RWPE1 (cell line): ENCODE measurements around the gene DNAJB6.

ENCODE experiments used
- CTCF ChIA-PET: fragments of 350-600 bp; sonication (Branson Sonifier 250); formaldehyde crosslinking; extraction: SDS; loops from one replicate; lab custom pipeline; 2021; lab: Yijun Ruan, JAX
- POLR2A ChIA-PET: fragments of 400-600 bp; formaldehyde crosslinking; extraction: SDS; loops from one replicate; lab custom pipeline; 2020; ENCODE audit warnings: antibody characterized with exemption; ENCODE audit not compliant: low non-redundant PET; lab: Yijun Ruan, JAX
- DNase-seq: peaks from one replicate; pipeline ENCODE4 v3.0.0; 2012; ENCODE audit warnings: low spot score
- H3K27ac ChIP-seq: fragments of 450-650 bp; 2 replicates; pipeline ENCODE4 v1.5.1; 2017
- TF ChIP-seq, protein P1 (sequence below): fragments of 450-650 bp; conservative IDR thresholded peaks from 2 replicates; pipeline ENCODE4 v1.5.1; 2017; ENCODE audit warnings: low read depth, mild to moderate bottlenecking

Gene DNAJB6

DNA sequence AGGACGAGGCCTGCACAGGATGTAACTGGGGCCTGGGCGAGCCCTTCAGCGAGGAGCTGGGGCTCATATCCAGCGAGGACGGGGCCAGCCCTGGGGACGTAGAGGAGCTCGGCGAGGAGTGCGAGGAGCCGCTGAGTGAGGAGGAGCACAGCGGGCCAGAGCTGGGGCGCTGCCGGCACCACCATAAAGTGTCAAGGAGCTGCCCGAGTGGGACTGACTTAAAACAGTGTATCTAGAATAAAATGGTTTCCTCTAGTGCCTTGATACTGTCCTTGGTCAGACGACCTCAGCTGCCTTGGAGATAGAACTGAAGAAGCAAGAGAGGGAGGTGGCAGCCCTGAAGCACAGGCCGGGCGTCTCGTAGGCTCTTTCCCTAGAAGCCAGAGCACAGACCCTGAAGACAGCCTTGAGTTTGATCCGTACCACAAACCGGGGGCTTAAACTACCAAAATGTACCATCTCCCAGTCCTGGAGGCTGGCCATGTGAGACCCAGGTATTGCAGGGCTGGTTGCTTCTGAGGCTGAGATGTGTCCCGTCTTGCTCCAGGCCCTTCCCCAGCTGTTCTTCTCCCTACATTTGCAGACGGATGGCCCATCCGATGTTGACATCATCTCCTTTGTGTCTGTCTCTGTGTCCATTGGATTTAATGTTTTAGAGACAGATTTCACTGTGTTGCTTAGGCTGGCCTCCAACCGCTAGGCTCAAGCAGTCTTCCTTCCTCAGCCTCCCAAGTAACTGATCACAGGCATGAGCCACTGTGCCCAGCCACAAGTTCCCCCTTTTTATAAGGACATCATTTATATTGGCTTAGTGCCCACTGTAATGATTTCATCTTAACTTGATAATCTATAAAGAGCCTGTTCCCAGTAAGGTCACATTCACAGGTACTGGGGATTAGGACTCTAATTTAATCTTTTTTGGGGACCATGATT lies 35.8 kb downstream of the DNAJB6 start:
- ChIA-PET POLR2A (no interaction called here), CTCF (no interaction called here)
- TF ChIP-seq, protein P1, sequence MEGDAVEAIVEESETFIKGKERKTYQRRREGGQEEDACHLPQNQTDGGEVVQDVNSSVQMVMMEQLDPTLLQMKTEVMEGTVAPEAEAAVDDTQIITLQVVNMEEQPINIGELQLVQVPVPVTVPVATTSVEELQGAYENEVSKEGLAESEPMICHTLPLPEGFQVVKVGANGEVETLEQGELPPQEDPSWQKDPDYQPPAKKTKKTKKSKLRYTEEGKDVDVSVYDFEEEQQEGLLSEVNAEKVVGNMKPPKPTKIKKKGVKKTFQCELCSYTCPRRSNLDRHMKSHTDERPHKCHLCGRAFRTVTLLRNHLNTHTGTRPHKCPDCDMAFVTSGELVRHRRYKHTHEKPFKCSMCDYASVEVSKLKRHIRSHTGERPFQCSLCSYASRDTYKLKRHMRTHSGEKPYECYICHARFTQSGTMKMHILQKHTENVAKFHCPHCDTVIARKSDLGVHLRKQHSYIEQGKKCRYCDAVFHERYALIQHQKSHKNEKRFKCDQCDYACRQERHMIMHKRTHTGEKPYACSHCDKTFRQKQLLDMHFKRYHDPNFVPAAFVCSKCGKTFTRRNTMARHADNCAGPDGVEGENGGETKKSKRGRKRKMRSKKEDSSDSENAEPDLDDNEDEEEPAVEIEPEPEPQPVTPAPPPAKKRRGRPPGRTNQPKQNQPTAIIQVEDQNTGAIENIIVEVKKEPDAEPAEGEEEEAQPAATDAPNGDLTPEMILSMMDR, result no peak
- H3K27ac ChIP-seq, result peak overlapping the region; percentile 6; the same call in 1 of the 2 replicates
- no peak for DNase-seq

DNA sequence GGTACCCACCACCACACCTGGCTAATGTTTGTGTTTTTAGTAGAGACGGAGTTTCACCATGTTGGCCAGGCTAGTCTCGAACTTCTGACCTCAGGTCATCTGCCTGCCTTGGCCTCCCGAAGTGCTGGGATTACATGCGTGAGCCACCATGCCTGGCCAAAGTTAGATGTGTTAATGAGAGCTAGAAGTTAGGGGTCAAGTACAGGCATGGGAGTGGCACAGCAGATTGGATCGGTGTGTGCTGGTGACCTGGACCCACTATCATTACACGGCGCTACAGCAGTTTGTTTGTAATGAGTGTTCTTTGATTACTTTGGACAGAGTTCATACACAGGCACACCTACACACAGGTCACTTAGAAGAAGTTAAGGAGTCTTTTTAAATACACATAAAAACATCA lies 36.7 kb downstream of the DNAJB6 start:
- DNase-seq, result no peak
- POLR2A ChIA-PET, result no interaction called here
- CTCF ChIA-PET, result no interaction called here
- TF ChIP-seq, protein P1, result no peak
- H3K27ac ChIP-seq, result no peak overlapping the region

DNA sequence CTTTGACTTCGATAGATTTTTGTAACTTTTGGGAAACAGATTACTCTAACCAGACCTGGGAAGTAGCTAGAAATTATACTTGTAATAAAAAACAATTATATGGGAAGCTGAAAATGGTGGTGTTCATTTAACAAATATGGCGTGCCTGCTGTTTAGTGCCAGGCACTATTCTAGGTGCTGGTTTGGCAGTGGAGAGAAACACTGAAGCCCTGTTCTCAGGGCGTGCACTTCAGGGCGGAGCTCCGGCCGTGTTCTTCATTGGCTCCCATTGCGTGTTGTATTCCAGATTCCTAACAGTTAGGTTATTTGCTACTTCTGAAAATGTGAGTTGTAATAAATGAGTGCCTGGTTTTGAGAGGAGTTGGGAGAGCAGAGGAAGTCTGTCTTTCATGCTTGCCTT lies 38.6 kb downstream of the DNAJB6 start:
- ChIA-PET POLR2A (no interaction called here), CTCF (no interaction called here)
- TF ChIP-seq, protein P1, result no peak
- no peak for DNase-seq
- no peak overlapping the region for H3K27ac ChIP-seq

DNA sequence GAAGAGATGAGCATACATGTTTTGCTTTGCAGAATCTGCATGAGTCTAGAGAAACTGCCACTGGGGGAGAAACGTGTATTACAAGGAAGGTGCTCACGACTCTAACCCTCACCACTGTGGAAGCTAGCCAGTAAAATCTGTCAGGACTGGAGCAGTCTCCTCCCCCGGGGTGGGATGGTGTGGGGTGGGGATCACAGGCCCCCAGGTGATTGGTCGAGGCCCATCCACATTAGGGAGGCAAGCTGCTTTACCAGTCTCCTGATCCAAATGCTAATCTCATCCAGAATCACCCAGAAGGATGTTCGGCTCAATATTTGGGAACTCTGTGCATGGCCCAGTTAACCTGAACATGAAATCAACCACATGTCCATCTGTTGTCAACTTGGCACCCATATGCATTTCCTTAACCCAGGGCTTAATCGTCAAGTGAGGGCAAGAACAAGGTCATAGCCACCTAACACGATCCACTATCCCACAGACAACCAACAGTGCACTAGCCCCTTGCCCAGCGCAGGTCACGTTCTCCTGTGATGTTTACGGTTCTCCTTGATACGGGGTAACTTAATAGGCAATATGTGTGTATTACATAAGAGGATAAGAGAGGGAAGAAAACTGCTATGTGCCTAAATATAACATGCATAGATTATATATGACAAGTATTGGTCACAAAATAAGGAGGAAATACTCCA lies 40.8 kb downstream of the DNAJB6 start:
- no peak for DNase-seq
- POLR2A ChIA-PET, result no interaction called here
- CTCF ChIA-PET, result no interaction called here
- TF ChIP-seq, protein P1, result no peak
- H3K27ac ChIP-seq, result no peak overlapping the region

DNA sequence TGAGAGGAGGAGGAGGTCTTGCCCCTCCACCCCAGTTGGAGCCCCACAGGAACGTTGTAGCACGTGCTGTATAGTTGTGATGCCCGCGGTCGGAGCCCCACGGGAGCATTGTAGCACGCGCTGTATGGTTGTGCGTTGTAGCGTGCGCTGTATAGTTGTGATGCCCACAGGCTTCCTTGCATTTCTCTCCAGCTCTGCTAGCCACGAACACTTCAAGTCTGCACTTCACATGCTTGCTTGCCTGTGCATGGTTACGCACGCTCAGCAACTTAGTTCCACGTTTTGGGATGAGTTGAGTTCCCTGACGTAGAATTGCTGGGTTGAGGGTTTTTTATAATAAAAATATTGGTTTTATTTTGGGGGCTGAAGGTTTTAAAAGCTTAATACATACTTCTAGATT lies 41.6 kb downstream of the DNAJB6 start:
- DNase-seq, result no peak
- H3K27ac ChIP-seq, result no peak overlapping the region
- POLR2A ChIA-PET, result no interaction called here
- TF ChIP-seq, protein P1, result no peak
- CTCF ChIA-PET, result interaction anchor here (0.8 kb wide), 1 partner anchor 245 kb away, joined by 4 read pairs; no protein-coding TSS in a partner anchor

DNA sequence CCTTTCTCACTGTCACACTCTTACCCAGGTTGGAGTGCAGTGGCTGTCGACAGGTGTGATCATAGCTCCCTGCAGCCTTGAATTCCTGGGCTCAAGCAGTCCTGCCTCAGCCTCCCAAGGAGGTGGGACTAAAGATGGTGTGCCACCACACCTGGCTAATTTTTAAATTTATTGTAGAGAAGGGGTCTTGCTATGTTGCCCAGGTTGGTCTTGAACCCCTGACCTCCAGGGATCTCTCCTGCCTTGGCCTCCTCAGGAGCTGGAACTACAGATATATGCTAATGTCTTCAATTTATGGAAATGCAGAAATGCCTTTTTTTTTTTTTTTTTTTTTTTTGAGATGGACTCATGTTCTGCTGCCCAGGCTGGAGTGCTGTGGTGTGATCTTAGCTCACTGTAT lies 42.7 kb downstream of the DNAJB6 start:
- ChIA-PET POLR2A (no interaction called here), CTCF (interaction anchor here (0.8 kb wide), 1 partner anchor 244 kb away, joined by 4 read pairs; no protein-coding TSS in a partner anchor)
- H3K27ac ChIP-seq, result no peak overlapping the region
- TF ChIP-seq, protein P1, result no peak
- no peak for DNase-seq
